GM19193 (cell line): ENCODE data around the gene MRPL39.

Experiments
- POLR2A ChIP-seq: IDR thresholded peaks from 4 replicates; pipeline ENCODE4 v1.6.1; 2011; ENCODE audit not compliant: insufficient read depth, insufficient read length; ENCODE audit errors: extremely low read depth

MRPL39 gene

GRCh38 chr21:25565272-25566211 is 41.7 kb downstream of the MRPL39 start:
- no peak for TF ChIP-seq POLR2A

GRCh38 chr21:25564349-25564948 is 42.8 kb downstream of the MRPL39 start:
- no peak for TF ChIP-seq POLR2A

GRCh38 chr21:25563361-25564116 is 43.7 kb downstream of the MRPL39 start:
- no peak for TF ChIP-seq POLR2A

- no peak for TF ChIP-seq POLR2A
Observed at GRCh38 chr21:25562660-25563059, 44.6 kb downstream of the MRPL39 start.

- TF ChIP-seq POLR2A, result no peak
Observed at GRCh38 chr21:25561668-25562641, 45.3 kb downstream of the MRPL39 start.

- TF ChIP-seq POLR2A, result no peak
Observed at GRCh38 chr21:25560891-25561290, 46.4 kb downstream of the MRPL39 start.

GRCh38 chr21:25560271-25560685 is 47.0 kb downstream of the MRPL39 start:
- no peak for TF ChIP-seq POLR2A

GRCh38 chr21:25559746-25560145 is 47.5 kb downstream of the MRPL39 start:
- no peak for TF ChIP-seq POLR2A

GRCh38 chr21:25558123-25558522 is 49.2 kb downstream of the MRPL39 start:
- TF ChIP-seq POLR2A, result no peak

GRCh38 chr21:25557180-25557579 is 50.1 kb downstream of the MRPL39 start:
- TF ChIP-seq POLR2A, result no peak

GRCh38 chr21:25556091-25556490 is 51.2 kb downstream of the MRPL39 start:
- TF ChIP-seq POLR2A, result no peak

GRCh38 chr21:25555492-25555891 is 51.8 kb downstream of the MRPL39 start:
- no peak for TF ChIP-seq POLR2A

GRCh38 chr21:25552856-25553255 is 54.4 kb downstream of the MRPL39 start:
- no peak for TF ChIP-seq POLR2A

GRCh38 chr21:25551569-25551968 is 55.7 kb downstream of the MRPL39 start:
- no peak for TF ChIP-seq POLR2A
